Immature natural killer cell (primary cell): ENCODE results near the gene CDH13. TPM values are rescaled to one million over a fixed set of nuclear protein-coding genes. Genes with fewer than 3 reads are reported as not detected.
A peak's percentile ranks its signal among the peaks of the same experiment; 100 is the strongest.
"Not testable (repeated sequence)": the region's sequence is repeated elsewhere in the genome, so short reads cannot be mapped to it uniquely, and the experiment has no call there.

Experiments used
- DNase-seq, 3 donors: peaks; one replicate each; pipeline ENCODE4 v3.0.0; 2022; ENCODE audit warnings: mixed read lengths in 1 of 3
- H3K27ac Mint-ChIP-seq, 6 donors: one replicate each; pipeline ENCODE4 v1.8.0; 2020; ENCODE audit warnings: mixed read lengths in 6 of 6, mild to moderate bottlenecking in 5 of 6, inconsistent platforms in 4 of 6, moderate library complexity in 3 of 6
- H3K27me3 Mint-ChIP-seq, 3 donors: one replicate each; pipeline ENCODE4 v1.8.0; 2020 to 2021; ENCODE audit warnings: low read depth in 3 of 3, mild to moderate bottlenecking in 3 of 3, mixed read lengths in 3 of 3, moderate library complexity in 3 of 3, inconsistent platforms in 1 of 3
- H3K36me3 Mint-ChIP-seq, 3 donors: one replicate each; pipeline ENCODE4 v1.8.0; 2020; ENCODE audit warnings: mixed read lengths in 3 of 3, inconsistent platforms in 2 of 3, mild to moderate bottlenecking in 2 of 3
- H3K4me1 Mint-ChIP-seq, 2 donors: one replicate each; pipeline ENCODE4 v1.8.0; 2020; ENCODE audit warnings: inconsistent platforms in 2 of 2, mild to moderate bottlenecking in 2 of 2, mixed read lengths in 2 of 2, moderate library complexity in 1 of 2
- H3K4me3 Mint-ChIP-seq, 5 donors: one replicate each; pipeline ENCODE4 v1.8.0; 2020; ENCODE audit warnings: mild to moderate bottlenecking in 5 of 5, mixed read lengths in 5 of 5, inconsistent platforms in 3 of 5, moderate library complexity in 3 of 5
- H3K9me3 Mint-ChIP-seq, 6 donors: one replicate each; pipeline ENCODE4 v1.8.0; 2020; ENCODE audit warnings: mild to moderate bottlenecking in 6 of 6, mixed read lengths in 6 of 6, inconsistent platforms in 4 of 6, moderate library complexity in 3 of 6
- polyA plus RNA-seq, 3 donors: library from polyadenylated mRNA; unstranded; fragments of 300-500 nt; fragmentation: Illumina TruSeq; gene quantifications; one replicate each; pipeline ENCODE4 v1.2.3, GENCODE V29; 2021

Gene CDH13
- polyA plus RNA-seq, 3 donors from 2014 or later: not detected

DNA sequence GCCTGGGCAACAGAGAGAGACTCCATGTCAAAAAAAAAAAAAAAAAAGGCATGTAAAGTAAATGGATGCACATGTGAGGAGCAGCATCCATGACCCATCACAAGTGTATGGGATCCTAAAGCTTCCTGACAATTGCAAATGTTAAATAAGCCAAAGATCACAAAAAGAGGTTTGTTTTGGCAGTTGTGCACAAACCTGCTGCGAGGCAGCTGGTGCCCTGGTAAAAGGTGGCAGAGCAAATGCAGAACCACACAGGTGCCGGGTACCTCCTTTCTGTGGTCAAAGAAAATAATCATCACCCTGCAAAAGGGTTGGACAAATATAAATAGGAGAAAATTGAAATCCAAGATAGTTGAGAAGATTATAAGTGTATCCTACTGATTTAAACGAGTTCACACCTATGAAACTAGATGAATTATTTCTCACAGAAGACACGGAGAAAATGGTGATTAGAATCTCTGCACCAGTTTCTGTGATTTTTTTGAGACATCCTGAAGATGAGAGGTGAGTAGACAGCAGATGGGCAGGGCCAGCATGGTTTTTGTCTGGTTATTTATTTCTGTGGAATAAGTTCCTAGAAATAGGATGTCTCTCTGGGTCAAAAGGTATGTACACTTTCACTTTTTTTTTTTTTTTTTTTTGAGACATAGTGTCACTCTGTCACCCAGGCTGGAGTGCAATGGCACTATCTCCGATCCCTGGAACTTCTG is 291.3 kb downstream of the CDH13 start:
- Mint-ChIP-seq H3K4me1 (peaks cover 10 to 15% of the 10 kb centered on the region in 2 donors), H3K27me3 (peaks cover 0 to 4% (median 0%) of the 10 kb centered on the region in 3 donors), H3K36me3 (no peaks in the 10 kb centered on the region), H3K9me3 (peaks cover 0 to 2% (median 0%) of the 10 kb centered on the region in 6 donors), H3K27ac (no peak overlapping the region), H3K4me3 (no peak overlapping the region)
- DNase-seq: no peak

DNA sequence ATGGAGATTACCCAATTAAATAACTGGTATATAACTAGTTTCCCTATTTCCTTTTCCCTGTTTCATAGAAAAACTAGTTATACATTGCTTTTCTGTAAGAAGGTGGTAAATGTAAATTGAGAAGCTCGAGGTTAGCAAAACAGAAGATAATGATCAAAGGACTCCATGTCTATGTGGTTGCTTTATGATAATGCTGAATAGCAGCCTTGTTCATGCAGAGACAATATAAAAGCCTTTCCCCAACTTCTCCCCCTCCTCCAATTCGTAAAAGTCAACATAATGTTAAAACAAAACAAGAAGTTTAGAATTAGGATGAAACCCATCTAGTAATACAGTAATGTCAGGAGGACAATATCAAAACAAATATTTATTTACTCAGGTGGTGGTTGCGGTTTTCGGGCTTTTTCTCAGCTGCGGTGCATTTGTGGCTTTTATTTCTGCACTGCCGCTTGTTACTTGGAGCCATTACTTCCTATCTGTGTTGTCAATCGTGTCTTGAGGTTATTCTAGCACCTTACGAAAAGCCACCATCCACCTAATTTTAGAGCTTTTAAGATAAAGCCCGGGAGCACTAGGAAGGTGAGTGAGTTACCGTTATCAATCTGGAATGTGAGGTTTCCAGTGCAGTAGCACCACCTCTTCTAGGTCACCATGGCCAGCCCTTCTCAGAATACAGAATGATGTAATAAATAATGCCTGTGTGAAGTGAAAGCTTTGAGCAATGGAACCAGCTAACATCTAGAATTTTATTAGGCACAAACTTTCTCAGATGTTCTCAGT is 297.5 kb downstream of the CDH13 start:
- Mint-ChIP-seq H3K4me1 (peaks cover 32 to 37% of the 10 kb centered on the region in 2 donors), H3K27me3 (peaks cover 0 to 14% (median 4%) of the 10 kb centered on the region in 3 donors), H3K36me3 (no peaks in the 10 kb centered on the region), H3K9me3 (peaks cover 0 to 2% (median 0%) of the 10 kb centered on the region in 6 donors), H3K27ac (peak overlapping the region in 5 of 6 donors; percentile 4 to 78 (median 42)), H3K4me3 (peak overlapping the region; percentile 70 to 81 (median 79))
- DNase-seq: peak; percentile 59 to 68 (median 60)

DNA sequence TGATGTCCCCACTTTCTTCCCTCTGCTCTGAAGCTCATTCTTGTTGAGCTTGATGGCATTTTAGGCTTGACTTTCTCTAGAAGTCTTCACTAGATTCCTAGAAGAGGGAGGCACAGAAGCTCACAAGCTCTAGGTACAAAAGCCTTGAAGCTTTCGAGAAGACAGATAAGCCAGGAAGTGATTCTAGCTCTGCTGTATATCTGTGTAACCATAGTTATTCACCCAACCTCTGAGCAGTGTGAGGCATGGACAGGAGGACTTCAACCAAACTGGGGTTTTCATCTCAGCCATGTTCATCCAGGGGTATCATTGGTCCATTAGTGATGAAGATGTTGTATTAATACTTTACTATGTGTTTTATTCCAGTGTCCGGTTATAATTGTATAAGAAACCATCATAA is 299.7 kb downstream of the CDH13 start:
- H3K9me3 Mint-ChIP-seq: peaks cover 0 to 3% (median 0%) of the 10 kb centered on the region in 6 donors
- H3K27ac Mint-ChIP-seq: peak overlapping the region in 1 of 6 donors; percentile 35
- H3K4me1 Mint-ChIP-seq: peaks cover 32 to 37% of the 10 kb centered on the region in 2 donors
- no peaks in the 10 kb centered on the region for H3K36me3 Mint-ChIP-seq
- peak in 1 of 3 donors; percentile 13 for DNase-seq
- peak overlapping the region in 4 of 5 donors; percentile 11 to 57 (median 38) for H3K4me3 Mint-ChIP-seq
- H3K27me3 Mint-ChIP-seq: peaks cover 0 to 16% (median 2%) of the 10 kb centered on the region in 3 donors

DNA sequence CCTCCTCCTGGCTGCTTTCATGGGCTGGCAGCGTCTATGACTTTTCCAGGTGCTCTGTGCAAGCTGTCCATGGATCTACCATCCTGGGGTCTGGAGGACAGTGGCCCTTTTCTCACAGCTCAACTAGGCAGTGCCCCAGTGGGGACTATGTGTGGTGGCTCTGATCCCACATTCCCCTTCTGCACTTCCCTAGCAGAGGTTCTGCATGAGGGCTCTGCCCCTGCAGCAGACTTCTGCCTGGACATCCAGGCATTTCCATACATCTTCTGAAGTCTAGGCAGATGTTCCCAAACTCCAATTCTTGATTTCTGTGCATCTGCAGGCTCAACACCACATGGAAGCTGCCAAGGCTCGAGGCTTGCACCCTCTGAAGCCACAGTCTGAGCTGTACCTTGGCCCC is 307.2 kb downstream of the CDH13 start:
- Mint-ChIP-seq H3K9me3 (peaks cover 8 to 33% (median 15%) of the 10 kb centered on the region in 6 donors), H3K4me1 (peaks cover 36 to 38% of the 10 kb centered on the region in 2 donors), H3K36me3 (peaks cover 4 to 16% (median 12%) of the 10 kb centered on the region in 3 donors), H3K27me3 (peaks cover 1 to 17% (median 5%) of the 10 kb centered on the region in 3 donors)
- not testable (repeated sequence) for H3K27ac Mint-ChIP-seq, H3K4me3 Mint-ChIP-seq, DNase-seq

DNA sequence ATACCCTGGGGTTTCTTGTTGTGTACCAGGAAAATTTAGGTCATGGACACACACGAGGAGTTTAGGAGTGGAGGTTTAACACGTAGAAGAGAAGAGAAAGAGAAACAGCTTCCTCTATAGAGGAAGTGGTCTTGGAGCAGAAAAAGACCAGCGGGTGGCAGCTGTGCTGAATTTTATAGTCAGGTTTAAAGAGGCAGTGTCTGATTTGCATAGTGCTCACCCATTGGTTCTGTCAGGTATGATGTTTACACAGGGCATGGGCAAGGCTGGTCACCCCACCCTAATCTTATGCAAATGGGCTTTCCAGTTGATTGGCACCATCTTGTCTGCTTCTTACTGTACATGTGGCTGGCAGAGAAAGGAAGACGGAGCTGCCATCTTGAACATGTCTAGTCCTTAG is 309.0 kb downstream of the CDH13 start:
- Mint-ChIP-seq H3K9me3 (peaks cover 8 to 33% (median 15%) of the 10 kb centered on the region in 6 donors), H3K4me1 (peaks cover 37 to 38% of the 10 kb centered on the region in 2 donors), H3K4me3 (peak overlapping the region; percentile 46 to 86 (median 75)), H3K27ac (peak overlapping the region in 5 of 6 donors; percentile 75 to 93 (median 90)), H3K36me3 (peaks cover 4 to 16% (median 12%) of the 10 kb centered on the region in 3 donors), H3K27me3 (peaks cover 1 to 14% (median 3%) of the 10 kb centered on the region in 3 donors)
- DNase-seq: peak; percentile 47 to 54 (median 48)

DNA sequence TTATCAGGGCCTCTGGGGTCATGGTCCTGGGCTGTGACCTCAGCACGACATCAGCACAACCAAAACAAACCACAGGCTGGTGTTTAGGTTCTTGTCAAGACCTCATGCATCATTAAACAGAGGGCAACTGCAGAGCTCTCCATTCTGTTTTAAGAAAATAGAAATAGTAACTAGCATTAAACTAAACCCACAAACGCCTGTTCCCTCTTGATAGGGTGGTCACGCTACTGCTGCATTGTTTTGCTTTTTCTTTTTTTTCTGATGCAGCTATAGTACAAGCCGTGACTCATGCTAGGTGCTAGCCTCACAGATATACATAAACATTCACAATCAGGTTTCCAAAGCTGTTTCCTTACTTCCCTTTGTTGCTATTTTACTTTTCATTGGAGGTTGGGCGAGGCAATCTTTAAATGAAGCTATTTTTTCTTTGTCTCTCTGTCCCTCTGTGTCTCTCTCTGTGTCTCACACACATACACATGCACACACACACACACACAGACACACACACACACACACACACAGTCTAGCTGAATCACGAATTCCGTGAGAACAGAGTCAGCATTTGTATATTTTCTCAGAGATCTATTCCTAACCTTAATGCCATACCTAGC is 310.3 kb downstream of the CDH13 start:
- peaks cover 4 to 16% (median 8%) of the 10 kb centered on the region in 3 donors for H3K36me3 Mint-ChIP-seq
- H3K27ac Mint-ChIP-seq: peak overlapping the region; percentile 69 to 93 (median 89)
- peaks cover 1 to 19% (median 3%) of the 10 kb centered on the region in 3 donors for H3K27me3 Mint-ChIP-seq
- H3K4me1 Mint-ChIP-seq: peaks cover 38 to 39% of the 10 kb centered on the region in 2 donors
- DNase-seq: peak; percentile 73 to 76 (median 74)
- peak overlapping the region; percentile 25 to 67 (median 64) for H3K4me3 Mint-ChIP-seq
- peaks cover 8 to 27% (median 15%) of the 10 kb centered on the region in 6 donors for H3K9me3 Mint-ChIP-seq

DNA sequence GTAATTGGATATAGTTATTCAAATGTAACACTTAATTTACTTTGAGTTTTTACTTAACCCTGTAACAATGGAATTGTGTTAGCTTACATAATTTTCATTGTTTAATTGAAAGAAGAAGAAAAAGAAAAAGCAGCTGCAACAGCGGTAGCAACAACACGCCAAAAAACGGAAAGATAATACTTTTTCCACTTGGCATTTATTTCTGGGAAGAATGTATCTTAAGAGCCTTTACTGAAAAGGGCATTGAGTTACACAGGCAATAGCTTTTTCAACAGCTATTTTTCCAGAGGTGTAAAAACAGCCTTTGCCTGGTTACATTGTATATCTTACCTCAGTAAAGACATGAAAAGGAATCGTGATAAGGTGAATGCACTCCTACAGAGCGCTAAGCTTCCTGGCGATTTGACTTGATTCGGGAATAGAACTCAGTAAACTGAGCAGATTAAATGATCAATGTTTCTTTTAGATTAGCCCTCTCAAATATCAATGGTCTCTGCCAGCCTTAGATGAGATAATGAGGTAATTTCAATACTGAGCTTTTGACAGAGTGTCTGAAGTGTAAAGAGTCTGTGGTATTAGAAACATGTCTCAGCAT is 311.3 kb downstream of the CDH13 start:
- peaks cover 41 to 45% of the 10 kb centered on the region in 2 donors for H3K4me1 Mint-ChIP-seq
- peaks cover 2 to 11% (median 5%) of the 10 kb centered on the region in 3 donors for H3K36me3 Mint-ChIP-seq
- H3K9me3 Mint-ChIP-seq: peaks cover 7 to 22% (median 13%) of the 10 kb centered on the region in 6 donors
- no peak overlapping the region for H3K4me3 Mint-ChIP-seq
- H3K27me3 Mint-ChIP-seq: peaks cover 1 to 19% (median 3%) of the 10 kb centered on the region in 3 donors
- no peak for DNase-seq
- H3K27ac Mint-ChIP-seq: peak overlapping the region in 4 of 6 donors; percentile 47 to 75 (median 54)

DNA sequence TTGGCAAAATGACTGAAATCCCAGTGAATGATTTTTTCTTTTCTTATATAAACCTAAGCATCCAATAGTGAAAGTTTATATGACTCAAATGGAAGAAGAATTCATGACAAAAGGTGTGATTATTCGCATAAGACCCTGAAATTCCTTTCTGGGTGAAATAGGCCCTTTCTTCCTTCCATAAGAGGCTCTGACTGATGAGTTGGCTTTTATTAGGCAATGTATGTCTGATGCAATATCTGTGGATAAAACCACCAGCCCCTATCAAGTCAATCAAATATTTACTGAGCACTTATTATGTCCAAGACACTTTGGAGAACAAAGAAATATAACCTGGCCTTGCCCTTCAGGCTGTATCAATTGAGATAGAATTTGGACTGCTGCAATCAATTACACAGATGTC is 316.6 kb downstream of the CDH13 start:
- Mint-ChIP-seq H3K27ac (peak overlapping the region in 1 of 6 donors; percentile 85), H3K4me3 (no peak overlapping the region), H3K27me3 (peaks cover 0 to 8% (median 3%) of the 10 kb centered on the region in 3 donors), H3K9me3 (peaks cover 0 to 9% (median 0%) of the 10 kb centered on the region in 6 donors), H3K4me1 (peaks cover 58% of the 10 kb centered on the region in 2 donors), H3K36me3 (peaks cover 0 to 2% (median 0%) of the 10 kb centered on the region in 3 donors)
- no peak for DNase-seq

DNA sequence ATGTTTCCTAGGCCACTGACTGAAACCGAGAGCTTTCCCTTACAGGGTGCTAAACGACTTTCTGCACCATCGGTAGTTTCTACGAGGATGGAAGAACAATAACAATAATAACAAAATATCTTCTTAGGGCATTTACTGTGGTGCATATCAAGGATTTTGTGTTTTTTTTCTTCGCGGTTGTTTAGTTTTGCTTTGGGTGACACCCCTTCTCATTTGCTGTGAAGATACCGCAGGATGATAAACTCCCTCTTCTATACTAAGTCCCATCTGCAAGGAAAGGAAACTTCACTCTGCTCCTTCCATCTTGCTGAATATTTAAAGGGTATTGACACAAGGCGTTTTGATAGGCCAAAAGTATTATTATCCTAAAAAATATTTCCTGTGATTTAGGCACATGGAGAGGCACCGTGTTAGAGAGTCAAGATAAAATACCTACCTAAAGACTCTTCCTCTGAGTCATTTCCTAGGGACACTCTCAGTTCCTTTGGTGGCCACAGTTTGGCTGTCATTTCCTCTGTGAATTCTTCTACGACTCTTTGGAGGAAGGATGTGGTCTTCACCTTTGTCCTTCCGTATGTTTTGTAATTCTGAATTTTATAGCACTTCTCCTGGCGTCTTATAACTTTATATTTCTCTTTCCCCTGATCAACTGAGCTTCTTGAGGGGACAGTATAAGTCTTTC is 318.8 kb downstream of the CDH13 start:
- peak overlapping the region; percentile 77 to 85 (median 80) for H3K4me3 Mint-ChIP-seq
- no peaks in the 10 kb centered on the region for H3K36me3 Mint-ChIP-seq
- peaks cover 0 to 6% (median 0%) of the 10 kb centered on the region in 6 donors for H3K9me3 Mint-ChIP-seq
- peak overlapping the region; percentile 70 to 97 (median 91) for H3K27ac Mint-ChIP-seq
- DNase-seq: peak; percentile 76 to 79 (median 78)
- peaks cover 0 to 10% (median under 1%) of the 10 kb centered on the region in 3 donors for H3K27me3 Mint-ChIP-seq
- peaks cover 75 to 77% of the 10 kb centered on the region in 2 donors for H3K4me1 Mint-ChIP-seq

DNA sequence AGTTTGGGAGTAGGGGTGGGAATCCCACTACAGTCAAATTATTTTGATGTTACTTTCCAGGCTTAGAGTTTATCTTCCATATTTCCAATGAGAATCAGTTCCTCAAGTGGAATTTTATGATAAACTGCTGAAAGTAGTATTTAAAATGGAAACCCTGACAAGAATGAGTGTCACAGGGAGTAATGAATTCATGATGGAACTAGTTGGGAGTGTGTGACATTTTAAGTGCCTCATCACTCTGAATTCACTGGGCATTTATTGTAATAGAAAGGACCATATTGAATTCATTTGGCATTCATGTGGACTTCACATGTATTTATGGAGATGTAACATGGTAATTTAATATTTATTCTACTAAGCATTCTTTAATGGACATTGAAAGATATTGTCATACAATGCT is 320.9 kb downstream of the CDH13 start:
- Mint-ChIP-seq H3K27me3 (peaks cover 0 to 7% (median 2%) of the 10 kb centered on the region in 3 donors), H3K4me1 (peaks cover 79 to 91% of the 10 kb centered on the region in 2 donors), H3K36me3 (no peaks in the 10 kb centered on the region), H3K27ac (peak overlapping the region in 1 of 6 donors; percentile 12), H3K4me3 (no peak overlapping the region), H3K9me3 (peaks cover 0 to 2% (median 0%) of the 10 kb centered on the region in 6 donors)
- no peak for DNase-seq

DNA sequence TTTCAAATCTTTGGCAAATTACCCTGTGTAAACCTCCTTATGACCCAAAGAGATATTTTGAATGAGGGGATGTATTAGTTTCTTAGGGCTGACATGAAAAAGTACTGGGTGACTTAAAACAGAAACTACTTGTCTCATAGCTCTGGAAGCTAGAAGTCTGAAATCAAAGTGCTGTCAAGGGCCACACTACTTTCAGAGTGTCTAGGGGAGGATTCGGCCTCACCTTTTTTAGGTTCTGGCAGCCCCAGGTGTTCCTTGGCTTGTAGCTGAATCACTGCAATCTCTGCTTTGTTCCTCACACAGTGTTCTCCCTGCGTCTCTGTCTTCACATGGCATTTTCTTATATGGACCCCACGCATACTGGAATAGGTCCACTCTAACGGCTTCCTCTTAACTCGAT is 322.2 kb downstream of the CDH13 start:
- DNase-seq: no peak
- Mint-ChIP-seq H3K4me1 (peaks cover 71 to 87% of the 10 kb centered on the region in 2 donors), H3K9me3 (no peaks in the 10 kb centered on the region), H3K36me3 (no peaks in the 10 kb centered on the region), H3K4me3 (no peak overlapping the region), H3K27ac (peak overlapping the region; percentile 12 to 78 (median 22)), H3K27me3 (peaks cover 0 to 5% (median 4%) of the 10 kb centered on the region in 3 donors)

DNA sequence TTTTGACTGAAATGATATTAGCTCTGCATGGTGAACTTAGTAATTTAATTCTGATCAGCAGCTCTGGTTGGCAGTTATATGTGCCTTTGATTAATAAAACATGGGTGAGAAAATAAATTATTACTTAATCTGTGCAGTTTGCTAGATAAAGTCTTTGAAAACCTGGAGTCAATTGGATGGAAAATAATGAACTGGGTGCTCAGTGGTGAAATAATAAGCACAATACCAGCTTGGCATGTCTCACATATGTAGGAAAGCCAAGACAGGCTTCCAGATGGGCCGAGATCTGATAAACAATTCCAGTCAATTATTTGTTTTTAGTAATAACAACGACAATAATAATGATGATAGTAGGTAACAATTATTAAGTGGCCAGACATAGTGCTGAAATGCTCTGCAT is 326.7 kb downstream of the CDH13 start:
- Mint-ChIP-seq H3K4me3 (no peak overlapping the region), H3K36me3 (peaks cover 0 to 4% (median 0%) of the 10 kb centered on the region in 3 donors), H3K27ac (peak overlapping the region in 1 of 6 donors; percentile 13), H3K4me1 (peaks cover 52 to 67% of the 10 kb centered on the region in 2 donors), H3K9me3 (peaks cover 0 to 2% (median 0%) of the 10 kb centered on the region in 6 donors), H3K27me3 (peaks cover 2 to 5% (median 4%) of the 10 kb centered on the region in 3 donors)
- no peak for DNase-seq
